ENCODE results near the gene TFDP3. TPM values are rescaled to one million over a fixed set of nuclear protein-coding genes. Genes with fewer than 3 reads are reported as not detected.

The TFDP3 gene
- total and polyA plus RNA-seq, 2 of the 4 experiments (the other 2 are of a cell fraction), result not detected

DNA sequence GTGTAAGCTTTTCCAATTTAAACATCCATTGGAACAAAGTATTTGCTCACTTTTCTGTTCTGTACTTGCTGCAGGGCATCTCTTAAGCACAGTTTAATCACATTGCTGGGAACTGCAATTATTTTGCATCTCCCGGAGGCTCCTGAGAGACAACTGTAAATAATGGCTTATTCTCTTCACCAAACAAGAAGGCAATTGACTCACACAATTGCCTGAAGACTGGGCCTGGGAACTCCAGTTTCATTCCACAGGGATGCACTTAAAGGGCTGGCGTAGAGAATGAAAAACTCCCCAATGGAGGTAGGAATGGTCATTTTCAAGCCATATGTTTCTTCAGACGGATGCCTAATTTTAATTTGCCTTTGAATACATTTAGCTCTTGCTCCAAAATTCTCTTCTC is 29.5 kb downstream of the TFDP3 start:
- ATAC-seq (ENCODE audit: low read depth) (no peak), DNase-seq (no peak)
- no peaks in the 10 kb centered on the region for H4K20me1 ChIP-seq (ENCODE audit: insufficient read depth, low read length)
- BruUV-seq (replicated peaks), result no TSS peak
- dilution Hi-C loops (cut with HindIII; ENCODE audit: low sequenced_read_pairs, unreplicated experiment) (no loop called here), in situ Hi-C loops (cut with MboI; ENCODE audit: low sequenced_read_pairs) (no loop called here), intact Hi-C loops (cut with micrococcal nuclease) (no loop called here)
- no peak overlapping the region for H3K9ac ChIP-seq (ENCODE audit: low read depth, low read length)
- H4K8ac ChIP-seq (ENCODE audit: low read depth in 2 of 2, low read length in 2 of 2), result no peak overlapping the region
- H3K9me1 ChIP-seq (ENCODE audit: insufficient read depth, low read length), result no peaks in the 10 kb centered on the region
- H4K91ac ChIP-seq (ENCODE audit: insufficient read depth, low read depth, low read length), result no peak overlapping the region
- no peaks in the 10 kb centered on the region for H3K9me3 ChIP-seq (ENCODE audit: control insufficient read depth, insufficient read depth, low read length)
- no peak overlapping the region for H3K27ac ChIP-seq (ENCODE audit: insufficient read depth, low read length)
- CTCF ChIA-PET, result no interaction called here
- peaks cover 1% of the 10 kb centered on the region; the same call in 1 of the 2 replicates for H3K27me3 ChIP-seq (ENCODE audit: control insufficient read depth, insufficient read depth, low read length)
- no peak overlapping the region for H3K18ac ChIP-seq (ENCODE audit: low read depth, low read length)
- no peak overlapping the region for H3K4ac ChIP-seq (ENCODE audit: low read depth, low read length)
- no peak overlapping the region for H2BK20ac ChIP-seq (ENCODE audit: low read depth, low read length)
- no peaks in the 10 kb centered on the region for H3K79me1 ChIP-seq (ENCODE audit: low read depth in 1 of 2, low read length in 2 of 2)
- no peaks in the 10 kb centered on the region for H3K36me3 ChIP-seq (ENCODE audit: control insufficient read depth, insufficient read depth, low read length)
- H3K56ac ChIP-seq (ENCODE audit: extremely low read depth, insufficient read depth, low read length), result no peak overlapping the region
- H3K23ac ChIP-seq (ENCODE audit: low read depth, low read length), result no peak overlapping the region
- POLR2A ChIA-PET (ENCODE audit: unreplicated experiment), result no interaction called here
- no peak overlapping the region for H2BK120ac ChIP-seq (ENCODE audit: low read depth, low read length)
- no peak overlapping the region for H3K4me3 ChIP-seq (ENCODE audit: insufficient read depth, low read depth, low read length)
- H2AFZ ChIP-seq (replicated peaks; ENCODE audit: low read length, poor library complexity), result no peak overlapping the region
- no peak overlapping the region for H2AK9ac ChIP-seq (replicated peaks; ENCODE audit: low read depth, low read length, poor library complexity)
- no peak overlapping the region for H3K4me2 ChIP-seq (ENCODE audit: low read depth, low read length)
- no CpG with 5 or more reads among the region's 3 CpGs for WGBS, 2 experiments (ENCODE audit: extremely low coverage in 2 of 2, insufficient read length in 1 of 2)
- H4K5ac ChIP-seq (ENCODE audit: low read depth, low read length), result no peak overlapping the region
- H2BK15ac ChIP-seq (ENCODE audit: low read depth, low read length), result no peak overlapping the region
- TF ChIP-seq RCOR1 (IDR thresholded peaks at IDR 0.05; ENCODE audit: insufficient replicate concordance, low read length) (no peak), SMC3 (IDR thresholded peaks at IDR 0.05; ENCODE audit: low read depth, low read length) (no peak), MXI1 (IDR thresholded peaks at IDR 0.05; ENCODE audit: borderline replicate concordance, low read depth, low read length) (no peak), RFX5 (IDR thresholded peaks at IDR 0.05; ENCODE audit: low read depth, low read length) (no peak), RAD21 (IDR thresholded peaks at IDR 0.05; ENCODE audit: low read length) (no peak), USF2 (IDR thresholded peaks at IDR 0.05; ENCODE audit: low read depth, low read length) (no peak)
- TF ChIP-seq, protein P1, sequence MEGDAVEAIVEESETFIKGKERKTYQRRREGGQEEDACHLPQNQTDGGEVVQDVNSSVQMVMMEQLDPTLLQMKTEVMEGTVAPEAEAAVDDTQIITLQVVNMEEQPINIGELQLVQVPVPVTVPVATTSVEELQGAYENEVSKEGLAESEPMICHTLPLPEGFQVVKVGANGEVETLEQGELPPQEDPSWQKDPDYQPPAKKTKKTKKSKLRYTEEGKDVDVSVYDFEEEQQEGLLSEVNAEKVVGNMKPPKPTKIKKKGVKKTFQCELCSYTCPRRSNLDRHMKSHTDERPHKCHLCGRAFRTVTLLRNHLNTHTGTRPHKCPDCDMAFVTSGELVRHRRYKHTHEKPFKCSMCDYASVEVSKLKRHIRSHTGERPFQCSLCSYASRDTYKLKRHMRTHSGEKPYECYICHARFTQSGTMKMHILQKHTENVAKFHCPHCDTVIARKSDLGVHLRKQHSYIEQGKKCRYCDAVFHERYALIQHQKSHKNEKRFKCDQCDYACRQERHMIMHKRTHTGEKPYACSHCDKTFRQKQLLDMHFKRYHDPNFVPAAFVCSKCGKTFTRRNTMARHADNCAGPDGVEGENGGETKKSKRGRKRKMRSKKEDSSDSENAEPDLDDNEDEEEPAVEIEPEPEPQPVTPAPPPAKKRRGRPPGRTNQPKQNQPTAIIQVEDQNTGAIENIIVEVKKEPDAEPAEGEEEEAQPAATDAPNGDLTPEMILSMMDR (conservative IDR thresholded peaks at IDR 0.05; ENCODE audit: low read depth, low read length), result no peak
- H3K14ac ChIP-seq (replicated peaks; ENCODE audit: low read depth, low read length), result no peak overlapping the region
- no peak overlapping the region for H2AK5ac ChIP-seq (ENCODE audit: low read depth, low read length)
- no peaks in the 10 kb centered on the region for H3K4me1 ChIP-seq (ENCODE audit: control insufficient read depth, insufficient read depth, low read length)
- H2BK5ac ChIP-seq (ENCODE audit: low read depth, low read length, poor library complexity, severe bottlenecking), result no peak overlapping the region

Data from IMR-90 (cell line).